Smooth muscle cell (in vitro differentiated cells): ENCODE measurements around the gene SPATA19. TPM values are rescaled to one million over a fixed set of nuclear protein-coding genes. Genes with fewer than 3 reads are reported as not detected.

Experiments
- DNase-seq: peaks from one replicate; lab custom pipeline; 2025; ENCODE audit not compliant: unreplicated experiment; lab: John Stamatoyannopoulos, UW
- H2AFZ ChIP-seq: fragments of 200-600 bp; sonication (generic); 2 replicates; pipeline ENCODE4 v1.6.0; 2016; ENCODE audit warnings: antibody characterized with exemption, low read depth, mild to moderate bottlenecking
- H3F3A ChIP-seq: fragments of 200-600 bp; sonication (generic); 2 replicates; pipeline ENCODE4 v1.6.0; 2017; ENCODE audit warnings: antibody characterized with exemption, low read depth
- H3K27ac ChIP-seq: fragments of 200-600 bp; sonication (generic); 2 replicates; pipeline ENCODE4 v1.5.1; 2016; ENCODE audit warnings: low read depth, mild to moderate bottlenecking
- H3K27me3 ChIP-seq: fragments of 200-600 bp; sonication (generic); 2 replicates; pipeline ENCODE4 v1.6.1; 2016; ENCODE audit warnings: low read depth, mild to moderate bottlenecking
- H3K36me3 ChIP-seq: fragments of 200-600 bp; sonication (generic); 2 replicates; pipeline ENCODE4 v1.5.1; 2016; ENCODE audit warnings: low read depth
- H3K4me1 ChIP-seq: fragments of 200-600 bp; sonication (generic); 2 replicates; pipeline ENCODE4 v1.5.1; 2016; ENCODE audit warnings: low read depth
- H3K4me2 ChIP-seq: fragments of 200-600 bp; sonication (generic); 2 replicates; pipeline ENCODE4 v1.6.0; 2016; ENCODE audit warnings: mild to moderate bottlenecking
- H3K4me3 ChIP-seq: fragments of 200-600 bp; sonication (generic); 2 replicates; pipeline ENCODE4 v1.5.1; 2016; ENCODE audit warnings: mild to moderate bottlenecking
- H3K79me2 ChIP-seq: fragments of 200-600 bp; sonication (generic); 2 replicates; pipeline ENCODE4 v1.6.0; 2016; ENCODE audit warnings: low read depth, mild to moderate bottlenecking
- H3K9ac ChIP-seq: fragments of 200-600 bp; sonication (generic); 2 replicates; pipeline ENCODE4 v1.6.0; 2016; ENCODE audit warnings: low read depth
- H3K9me3 ChIP-seq: fragments of 200-600 bp; sonication (generic); replicated peaks from 2 replicates; pipeline ENCODE4 v1.5.1; 2016; ENCODE audit warnings: low read depth
- H4K20me1 ChIP-seq: fragments of 200-600 bp; sonication (generic); 2 replicates; pipeline ENCODE4 v1.6.0; 2016; ENCODE audit warnings: low read depth
- WGBS: methylation state at CpG from one replicate; pipeline ENCODE4 v1.1.7; 2016; ENCODE audit warnings: low lambda C conversion rate; 5-methylcytosine and 5-hydroxymethylcytosine counted together
- polyA plus RNA-seq: library from polyadenylated mRNA; unstranded; fragments of >200 nt; fragmentation: Nextera tagmentation; extraction: Ambion mirVana; gene quantifications from 2 replicates; pipeline ENCODE4 v1.2.1, GENCODE V29; 2016
- total RNA-seq: library from RNA; depleted of rRNA; stranded (reverse); fragments of >200 nt; gene quantifications from 2 replicates; pipeline ENCODE4 v1.2.3, GENCODE V29; 2014
- TF ChIP-seq, protein P1 (sequence below): fragments of 200-600 bp; sonication (generic); IDR thresholded peaks from 2 replicates; pipeline ENCODE4 v1.5.1; 2017; ENCODE audit warnings: borderline replicate concordance, mild to moderate bottlenecking, antibody characterized with exemption; ENCODE audit not compliant: insufficient read depth, poor library complexity, severe bottlenecking

Gene SPATA19
- total and polyA plus RNA-seq, 2 experiments from 2014 or later: 0.76 TPM; not detected in 1

DNA sequence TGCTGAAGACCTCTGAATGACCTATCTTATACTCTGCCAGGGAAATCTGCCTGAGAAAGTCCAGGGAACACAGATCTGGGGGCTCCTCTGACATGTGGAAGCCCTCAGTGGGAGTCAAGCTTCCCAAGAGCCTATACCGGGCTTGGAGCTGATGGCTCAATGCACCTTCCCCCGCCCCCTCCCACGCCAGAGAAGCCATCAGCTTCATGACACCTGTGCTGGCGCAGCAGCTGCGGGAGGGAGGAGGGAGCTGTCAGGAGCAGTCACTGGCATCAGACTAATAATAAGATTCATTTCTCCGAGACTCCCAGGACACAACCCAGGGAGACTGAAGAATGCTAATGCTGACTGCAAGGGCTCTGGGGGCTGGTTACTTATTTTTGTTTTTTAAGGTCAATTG is 47.8 kb downstream of the SPATA19 start:
- Histone ChIP-seq H3K4me2 (no peak overlapping the region), H3K9me3 (no peaks in the 10 kb centered on the region), H3K27ac (no peak overlapping the region), H3K9ac (no peak overlapping the region), H3K79me2 (no peaks in the 10 kb centered on the region), H3K27me3 (peaks cover 40% of the 10 kb centered on the region), H3K4me1 (no peaks in the 10 kb centered on the region), H3K4me3 (no peak overlapping the region), H3F3A (no peaks in the 10 kb centered on the region), H2AFZ (no peak overlapping the region), H4K20me1 (no peaks in the 10 kb centered on the region), H3K36me3 (no peaks in the 10 kb centered on the region)
- 87% methylated on average over 6 of the region's 6 CpGs for WGBS
- TF ChIP-seq, protein P1, sequence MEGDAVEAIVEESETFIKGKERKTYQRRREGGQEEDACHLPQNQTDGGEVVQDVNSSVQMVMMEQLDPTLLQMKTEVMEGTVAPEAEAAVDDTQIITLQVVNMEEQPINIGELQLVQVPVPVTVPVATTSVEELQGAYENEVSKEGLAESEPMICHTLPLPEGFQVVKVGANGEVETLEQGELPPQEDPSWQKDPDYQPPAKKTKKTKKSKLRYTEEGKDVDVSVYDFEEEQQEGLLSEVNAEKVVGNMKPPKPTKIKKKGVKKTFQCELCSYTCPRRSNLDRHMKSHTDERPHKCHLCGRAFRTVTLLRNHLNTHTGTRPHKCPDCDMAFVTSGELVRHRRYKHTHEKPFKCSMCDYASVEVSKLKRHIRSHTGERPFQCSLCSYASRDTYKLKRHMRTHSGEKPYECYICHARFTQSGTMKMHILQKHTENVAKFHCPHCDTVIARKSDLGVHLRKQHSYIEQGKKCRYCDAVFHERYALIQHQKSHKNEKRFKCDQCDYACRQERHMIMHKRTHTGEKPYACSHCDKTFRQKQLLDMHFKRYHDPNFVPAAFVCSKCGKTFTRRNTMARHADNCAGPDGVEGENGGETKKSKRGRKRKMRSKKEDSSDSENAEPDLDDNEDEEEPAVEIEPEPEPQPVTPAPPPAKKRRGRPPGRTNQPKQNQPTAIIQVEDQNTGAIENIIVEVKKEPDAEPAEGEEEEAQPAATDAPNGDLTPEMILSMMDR: no peak
- no peak for DNase-seq

DNA sequence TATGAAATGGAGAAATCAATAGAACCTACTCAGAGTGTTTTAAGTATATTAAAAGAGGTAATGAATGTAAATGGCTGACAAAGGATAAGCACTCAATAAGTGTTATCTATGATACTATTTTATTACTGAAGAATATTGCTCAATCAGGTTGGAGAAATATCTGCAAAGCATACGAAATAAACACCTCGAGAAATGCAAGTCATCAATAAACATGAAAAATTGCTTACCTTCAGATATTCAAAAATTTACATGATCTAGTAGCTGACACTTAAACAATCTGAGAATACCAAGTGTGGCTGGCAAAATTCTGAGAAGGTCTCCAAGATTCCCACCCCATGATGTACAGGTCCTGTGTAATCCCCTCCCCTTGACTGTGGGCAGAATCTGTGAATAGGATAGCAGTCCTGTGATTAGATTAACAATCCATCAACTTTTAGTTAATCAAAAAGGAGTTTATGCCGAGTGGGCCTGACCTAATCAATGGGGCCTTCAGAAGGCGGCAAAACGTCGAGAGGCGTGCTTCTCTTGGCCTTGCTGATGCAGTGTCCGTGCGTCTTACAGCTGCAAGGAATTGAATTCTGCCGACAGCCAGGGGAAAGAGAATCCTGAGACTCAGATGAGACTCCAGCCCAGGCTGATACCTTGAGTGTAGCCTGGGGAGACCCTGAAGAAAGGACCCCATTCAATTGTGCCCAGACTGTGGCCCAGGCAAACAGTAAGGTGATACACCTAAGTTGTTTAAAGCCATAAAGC is 49.1 kb downstream of the SPATA19 start:
- peaks cover 39% of the 10 kb centered on the region for H3K27me3 ChIP-seq
- H3K4me3 ChIP-seq: no peak overlapping the region
- H3K4me1 ChIP-seq: no peaks in the 10 kb centered on the region
- no peaks in the 10 kb centered on the region for H3K36me3 ChIP-seq
- no peak for DNase-seq
- TF ChIP-seq, protein P1: no peak
- no peaks in the 10 kb centered on the region for H3K79me2 ChIP-seq
- no peaks in the 10 kb centered on the region for H4K20me1 ChIP-seq
- no peaks in the 10 kb centered on the region for H3K9me3 ChIP-seq
- H3K4me2 ChIP-seq: no peak overlapping the region
- no peak overlapping the region for H3K27ac ChIP-seq
- H3F3A ChIP-seq: no peaks in the 10 kb centered on the region
- 98% methylated on average over 10 of the region's 10 CpGs for WGBS
- no peak overlapping the region for H2AFZ ChIP-seq
- no peak overlapping the region for H3K9ac ChIP-seq

DNA sequence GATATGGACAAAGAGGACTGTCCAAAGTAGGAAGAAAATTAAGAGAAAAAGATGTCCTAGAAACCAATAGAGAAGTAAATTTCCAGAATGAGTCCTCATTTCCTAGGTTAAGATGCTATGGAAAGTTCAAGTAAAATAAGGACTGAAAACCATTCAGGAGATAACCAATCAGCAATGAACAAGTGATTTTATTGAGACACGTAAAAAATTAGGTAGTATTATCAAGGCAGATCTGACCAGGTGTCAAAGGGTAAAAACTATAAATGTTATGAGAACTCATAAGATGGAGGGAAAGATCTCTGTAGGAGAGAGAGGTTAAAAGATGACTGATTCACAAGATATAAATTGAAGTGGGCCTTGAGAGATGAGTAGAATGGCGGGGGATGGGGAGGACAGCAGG is 50.2 kb downstream of the SPATA19 start:
- TF ChIP-seq, protein P1: no peak
- H2AFZ ChIP-seq: no peak overlapping the region

DNA sequence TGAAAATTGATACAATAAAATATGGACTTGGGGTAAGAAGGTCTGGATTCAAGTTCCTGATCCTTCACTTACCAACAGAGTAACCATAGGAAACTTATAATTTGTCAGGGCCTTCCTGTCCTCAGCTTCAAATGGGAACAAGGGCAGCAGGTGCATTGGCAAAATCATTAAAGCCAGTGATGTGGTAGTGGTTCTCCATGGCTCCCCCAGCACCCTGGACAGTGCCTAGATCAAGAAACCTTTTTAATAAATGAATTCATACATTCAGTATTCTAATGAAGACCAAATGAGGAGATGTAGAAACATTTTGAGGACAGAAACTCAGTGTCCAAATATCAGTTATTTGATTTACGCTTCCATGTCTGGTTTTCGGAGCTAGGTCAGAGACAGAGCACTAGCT is 51.1 kb downstream of the SPATA19 start:
- Histone ChIP-seq H3F3A (no peaks in the 10 kb centered on the region), H3K4me1 (no peaks in the 10 kb centered on the region), H4K20me1 (no peaks in the 10 kb centered on the region), H2AFZ (no peak overlapping the region), H3K4me2 (no peak overlapping the region), H3K27me3 (peaks cover 36% of the 10 kb centered on the region), H3K4me3 (no peak overlapping the region), H3K9me3 (no peaks in the 10 kb centered on the region), H3K79me2 (no peaks in the 10 kb centered on the region), H3K27ac (no peak overlapping the region), H3K9ac (no peak overlapping the region), H3K36me3 (no peaks in the 10 kb centered on the region)
- TF ChIP-seq, protein P1: no peak
- 98% methylated on average over 2 of the region's 2 CpGs for WGBS
- no peak for DNase-seq

More for the DNA sequence above, 50.2 kb downstream of the SPATA19 start:
- Histone ChIP-seq H3K9ac (no peak overlapping the region), H3K4me3 (no peak overlapping the region), H3K4me2 (no peak overlapping the region), H4K20me1 (no peaks in the 10 kb centered on the region), H3K36me3 (no peaks in the 10 kb centered on the region), H3K4me1 (no peaks in the 10 kb centered on the region), H3K27ac (no peak overlapping the region), H3F3A (no peaks in the 10 kb centered on the region), H3K79me2 (no peaks in the 10 kb centered on the region), H3K27me3 (peaks cover 36% of the 10 kb centered on the region), H3K9me3 (no peaks in the 10 kb centered on the region)
- no peak for DNase-seq
- 93% methylated on average over 2 of the region's 2 CpGs for WGBS
